Measurements from ENCODE around the gene RUVBL1.

The RUVBL1 gene

GRCh38 chr3:128084675-128085021 is 39.0 kb downstream of the RUVBL1 start:
- Histone ChIP-seq H3K27me3 (ENCODE audit: control insufficient read depth in 5 of 5, insufficient read depth in 4 of 5, low read length in 5 of 5) (no peaks in the 10 kb centered on the region), H3K36me3 (ENCODE audit: control insufficient read depth in 5 of 5, insufficient read depth in 5 of 5, low read length in 5 of 5) (peaks cover 0 to 50% (median 15%) of the 10 kb centered on the region in 5 donors), H3K9me3 (ENCODE audit: control insufficient read depth in 5 of 5, low read length in 5 of 5) (no peaks in the 10 kb centered on the region), H3K9ac (ENCODE audit: low read length in 5 of 5) (peak overlapping the region in 2 of 5 donors; percentile 32 to 36), H3K4me1 (ENCODE audit: control insufficient read depth in 5 of 5, insufficient read depth in 5 of 5, low read length in 5 of 5) (peaks cover 5 to 14% (median 13%) of the 10 kb centered on the region in 5 donors), H3K27ac (ENCODE audit: low read depth, low read length) (no peak overlapping the region), H3K4me3 (ENCODE audit: low read depth in 1 of 5, low read length in 5 of 5) (no peak overlapping the region)

DNA sequence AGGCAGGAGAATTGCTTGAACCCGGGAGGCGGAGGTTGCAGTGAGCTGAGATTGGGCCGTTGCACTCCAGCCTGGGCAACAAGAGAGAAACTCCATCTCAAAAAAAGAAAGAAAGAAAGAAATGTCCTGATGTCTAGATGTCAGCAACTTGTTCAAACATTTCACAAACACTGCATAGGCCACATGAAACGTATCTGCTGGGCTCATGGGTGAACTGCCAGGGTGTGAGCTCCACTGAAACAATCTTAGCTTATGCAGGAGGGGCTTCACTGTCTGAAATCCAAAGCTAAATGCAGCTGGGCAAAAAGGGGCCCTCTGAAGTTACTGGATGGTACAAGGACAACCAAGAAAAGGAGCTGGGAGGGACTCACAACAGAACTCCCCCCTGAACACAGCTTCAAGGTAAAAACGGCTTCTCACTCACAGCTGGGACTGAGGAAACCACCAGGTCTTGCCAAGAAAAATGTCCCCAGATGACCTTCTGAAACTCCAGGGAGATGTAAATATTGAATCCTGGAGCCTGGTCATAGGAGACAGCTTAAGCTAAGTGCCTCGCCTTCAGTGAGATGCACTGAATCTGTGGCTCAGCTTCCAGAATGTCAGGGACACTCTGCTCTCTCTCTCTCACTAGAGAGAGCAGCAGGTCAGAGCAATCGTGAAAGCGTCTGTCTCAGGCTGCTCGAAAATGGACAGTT is 39.5 kb downstream of the RUVBL1 start:
- no peak overlapping the region for H3K27ac ChIP-seq (ENCODE audit: low read depth, low read length)
- peaks cover 0 to 50% (median 15%) of the 10 kb centered on the region in 5 donors for H3K36me3 ChIP-seq (ENCODE audit: control insufficient read depth in 5 of 5, insufficient read depth in 5 of 5, low read length in 5 of 5)
- H3K27me3 ChIP-seq (ENCODE audit: control insufficient read depth in 5 of 5, insufficient read depth in 4 of 5, low read length in 5 of 5) = no peaks in the 10 kb centered on the region
- peak overlapping the region in 2 of 5 donors; percentile 32 to 36 for H3K9ac ChIP-seq (ENCODE audit: low read length in 5 of 5)
- H3K9me3 ChIP-seq (ENCODE audit: control insufficient read depth in 5 of 5, low read length in 5 of 5) = no peaks in the 10 kb centered on the region
- no peak overlapping the region for H3K4me3 ChIP-seq (ENCODE audit: low read depth in 1 of 5, low read length in 5 of 5)
- peaks cover 5 to 14% (median 13%) of the 10 kb centered on the region in 5 donors for H3K4me1 ChIP-seq (ENCODE audit: control insufficient read depth in 5 of 5, insufficient read depth in 5 of 5, low read length in 5 of 5)

DNA sequence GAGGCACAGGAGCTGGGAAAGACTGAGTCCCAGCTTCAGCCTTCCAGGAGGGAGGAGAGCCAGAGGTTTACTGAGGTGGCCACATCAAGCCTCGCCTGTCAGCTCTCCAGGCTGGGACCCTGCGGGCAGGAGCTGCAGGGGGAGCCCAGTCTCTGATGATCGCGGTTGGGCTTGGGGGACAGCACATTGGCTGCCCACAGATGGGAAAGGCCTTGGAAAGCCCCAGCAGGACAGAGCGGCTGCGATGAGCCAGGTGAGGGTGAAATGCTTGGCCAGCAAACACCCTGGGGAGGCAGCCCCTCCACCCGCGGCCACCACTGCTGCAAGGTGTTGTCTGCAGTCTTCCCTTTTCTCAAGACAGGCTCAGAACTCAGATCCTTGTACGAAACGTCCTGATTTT is 40.2 kb downstream of the RUVBL1 start:
- Histone ChIP-seq H3K4me3 (ENCODE audit: low read depth in 1 of 5, low read length in 5 of 5) (no peak overlapping the region), H3K4me1 (ENCODE audit: control insufficient read depth in 5 of 5, insufficient read depth in 5 of 5, low read length in 5 of 5) (peaks cover 5 to 14% (median 13%) of the 10 kb centered on the region in 5 donors), H3K27me3 (ENCODE audit: control insufficient read depth in 5 of 5, insufficient read depth in 4 of 5, low read length in 5 of 5) (no peaks in the 10 kb centered on the region), H3K9me3 (ENCODE audit: control insufficient read depth in 5 of 5, low read length in 5 of 5) (no peaks in the 10 kb centered on the region), H3K9ac (ENCODE audit: low read length in 5 of 5) (no peak overlapping the region), H3K36me3 (ENCODE audit: control insufficient read depth in 5 of 5, insufficient read depth in 5 of 5, low read length in 5 of 5) (peaks cover 0 to 50% (median 15%) of the 10 kb centered on the region in 5 donors), H3K27ac (ENCODE audit: low read depth, low read length) (no peak overlapping the region)

DNA sequence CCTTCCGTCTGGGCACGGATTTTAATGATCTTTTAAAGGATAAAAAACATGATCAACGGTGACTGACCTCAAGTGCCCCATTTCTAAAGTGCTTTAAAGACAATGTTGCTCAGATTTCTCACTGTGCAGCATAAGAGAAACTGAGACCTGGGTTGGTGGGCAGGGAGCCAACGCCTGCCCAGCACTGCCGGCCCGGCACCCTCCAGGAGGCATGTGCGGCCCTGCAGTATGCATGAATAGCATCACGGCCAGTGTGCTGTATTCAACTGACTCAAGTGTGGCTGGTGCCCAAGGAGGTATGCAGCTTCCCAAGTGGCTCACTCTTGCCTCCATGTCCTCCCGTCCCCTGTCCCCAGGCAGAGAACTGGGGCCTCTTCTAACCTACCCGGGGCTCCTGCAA is 41.1 kb downstream of the RUVBL1 start:
- H3K36me3 ChIP-seq (ENCODE audit: control insufficient read depth in 5 of 5, insufficient read depth in 5 of 5, low read length in 5 of 5) = peaks cover 0 to 49% (median 15%) of the 10 kb centered on the region in 5 donors
- no peak overlapping the region for H3K9ac ChIP-seq (ENCODE audit: low read length in 5 of 5)
- no peak overlapping the region for H3K4me3 ChIP-seq (ENCODE audit: low read depth in 1 of 5, low read length in 5 of 5)
- no peak overlapping the region for H3K27ac ChIP-seq (ENCODE audit: low read depth, low read length)
- H3K27me3 ChIP-seq (ENCODE audit: control insufficient read depth in 5 of 5, insufficient read depth in 4 of 5, low read length in 5 of 5) = no peaks in the 10 kb centered on the region
- peaks cover 5 to 21% (median 20%) of the 10 kb centered on the region in 5 donors for H3K4me1 ChIP-seq (ENCODE audit: control insufficient read depth in 5 of 5, insufficient read depth in 5 of 5, low read length in 5 of 5)
- H3K9me3 ChIP-seq (ENCODE audit: control insufficient read depth in 5 of 5, low read length in 5 of 5) = no peaks in the 10 kb centered on the region

- Histone ChIP-seq H3K9me3 (ENCODE audit: control insufficient read depth in 5 of 5, low read length in 5 of 5) (no peaks in the 10 kb centered on the region), H3K4me3 (ENCODE audit: low read depth in 1 of 5, low read length in 5 of 5) (no peak overlapping the region), H3K9ac (ENCODE audit: low read length in 5 of 5) (no peak overlapping the region), H3K27me3 (ENCODE audit: control insufficient read depth in 5 of 5, insufficient read depth in 4 of 5, low read length in 5 of 5) (no peaks in the 10 kb centered on the region), H3K36me3 (ENCODE audit: control insufficient read depth in 5 of 5, insufficient read depth in 5 of 5, low read length in 5 of 5) (peaks cover 0 to 42% (median 10%) of the 10 kb centered on the region in 5 donors), H3K4me1 (ENCODE audit: control insufficient read depth in 5 of 5, insufficient read depth in 5 of 5, low read length in 5 of 5) (peaks cover 7 to 27% (median 26%) of the 10 kb centered on the region in 5 donors), H3K27ac (ENCODE audit: low read depth, low read length) (no peak overlapping the region)
Measured at GRCh38 chr3:128081846-128082245, 41.8 kb downstream of the RUVBL1 start.

DNA sequence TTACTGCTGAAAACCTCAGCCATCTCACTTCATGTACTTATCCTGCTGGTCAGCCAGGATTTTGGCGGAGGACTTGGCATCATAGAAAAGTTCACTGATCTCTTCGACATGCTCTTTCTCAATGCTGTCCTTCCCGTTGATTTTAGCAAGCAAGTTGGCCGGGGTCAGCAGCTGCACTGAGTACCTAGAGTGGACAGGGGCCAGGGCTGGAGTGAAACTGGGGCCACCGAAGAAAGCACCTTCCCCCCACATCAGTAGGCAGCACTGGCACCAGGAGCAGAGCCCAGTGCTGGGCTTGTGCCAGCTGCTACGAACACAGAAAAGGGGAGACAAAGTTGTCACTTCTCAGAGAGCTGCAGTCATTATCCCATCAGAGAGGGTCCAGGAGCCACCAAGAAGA is 42.4 kb downstream of the RUVBL1 start:
- Histone ChIP-seq H3K9ac (ENCODE audit: low read length in 5 of 5) (no peak overlapping the region), H3K36me3 (ENCODE audit: control insufficient read depth in 5 of 5, insufficient read depth in 5 of 5, low read length in 5 of 5) (peaks cover 0 to 36% (median 7%) of the 10 kb centered on the region in 5 donors), H3K4me1 (ENCODE audit: control insufficient read depth in 5 of 5, insufficient read depth in 5 of 5, low read length in 5 of 5) (peaks cover 7 to 32% (median 31%) of the 10 kb centered on the region in 5 donors), H3K9me3 (ENCODE audit: control insufficient read depth in 5 of 5, low read length in 5 of 5) (no peaks in the 10 kb centered on the region), H3K27me3 (ENCODE audit: control insufficient read depth in 5 of 5, insufficient read depth in 4 of 5, low read length in 5 of 5) (no peaks in the 10 kb centered on the region), H3K4me3 (ENCODE audit: low read depth in 1 of 5, low read length in 5 of 5) (no peak overlapping the region), H3K27ac (ENCODE audit: low read depth, low read length) (no peak overlapping the region)

DNA sequence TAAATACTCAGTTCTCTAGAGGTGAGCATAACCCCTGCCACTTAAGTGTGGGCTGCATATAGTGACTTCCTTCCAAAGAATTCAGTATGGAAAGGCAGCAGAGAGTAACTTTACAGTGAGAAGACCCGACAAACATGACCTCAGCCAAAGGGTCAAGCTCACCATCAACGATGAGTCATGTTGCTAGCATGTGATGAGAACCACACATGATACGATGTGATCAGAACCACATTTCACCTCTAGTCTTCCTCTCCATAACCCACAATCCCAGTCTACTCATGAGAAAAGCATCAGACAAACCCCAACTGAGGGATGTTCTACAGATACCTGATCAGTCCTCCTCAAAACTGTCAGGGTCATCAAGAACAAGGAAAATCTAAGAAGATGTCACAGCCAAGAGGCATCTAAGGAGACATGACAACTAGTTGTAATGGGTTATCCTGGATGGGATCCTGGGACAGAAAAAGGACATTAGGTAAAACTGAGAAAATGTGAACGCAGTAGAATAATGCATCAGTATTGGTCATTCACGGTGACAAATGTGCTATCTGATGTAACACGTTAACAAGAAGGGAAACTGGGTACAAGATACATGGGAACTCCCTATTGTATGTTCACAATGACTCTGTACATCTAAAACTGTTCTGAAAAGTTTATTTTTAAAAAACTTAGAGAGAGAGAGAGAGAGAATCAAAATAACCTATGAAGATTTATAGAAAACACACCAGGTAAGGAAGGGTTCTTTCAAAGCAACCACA is 43.1 kb downstream of the RUVBL1 start:
- Histone ChIP-seq H3K27ac (ENCODE audit: low read depth, low read length) (no peak overlapping the region), H3K9me3 (ENCODE audit: control insufficient read depth in 5 of 5, low read length in 5 of 5) (no peaks in the 10 kb centered on the region), H3K4me1 (ENCODE audit: control insufficient read depth in 5 of 5, insufficient read depth in 5 of 5, low read length in 5 of 5) (peaks cover 7 to 38% (median 38%) of the 10 kb centered on the region in 5 donors), H3K27me3 (ENCODE audit: control insufficient read depth in 5 of 5, insufficient read depth in 4 of 5, low read length in 5 of 5) (no peaks in the 10 kb centered on the region), H3K9ac (ENCODE audit: low read length in 5 of 5) (no peak overlapping the region), H3K4me3 (ENCODE audit: low read depth in 1 of 5, low read length in 5 of 5) (no peak overlapping the region), H3K36me3 (ENCODE audit: control insufficient read depth in 5 of 5, insufficient read depth in 5 of 5, low read length in 5 of 5) (peaks cover 0 to 30% (median 6%) of the 10 kb centered on the region in 5 donors)

DNA sequence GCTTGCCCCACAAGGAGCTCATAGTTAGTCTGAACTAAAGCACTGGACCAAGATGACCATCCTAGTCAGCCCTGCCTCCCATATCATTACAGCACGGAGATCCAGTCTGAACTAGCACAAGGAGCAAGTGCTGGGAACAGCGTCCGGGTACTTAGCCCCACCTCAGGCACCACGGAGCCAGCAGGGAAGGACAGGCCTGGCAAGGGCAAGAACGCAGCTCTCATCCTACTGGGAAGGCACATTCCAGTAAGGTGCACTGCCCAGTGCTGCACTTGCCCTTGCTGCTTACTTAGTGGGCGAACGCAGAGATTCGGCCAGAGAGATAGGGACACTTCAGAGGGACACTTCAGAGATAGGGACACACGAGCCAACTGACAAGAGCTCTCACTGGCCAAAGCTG is 43.8 kb downstream of the RUVBL1 start:
- no peak overlapping the region for H3K4me3 ChIP-seq (ENCODE audit: low read depth in 1 of 5, low read length in 5 of 5)
- peaks cover 9 to 43% (median 40%) of the 10 kb centered on the region in 5 donors for H3K4me1 ChIP-seq (ENCODE audit: control insufficient read depth in 5 of 5, insufficient read depth in 5 of 5, low read length in 5 of 5)
- H3K9ac ChIP-seq (ENCODE audit: low read length in 5 of 5) = no peak overlapping the region
- H3K27me3 ChIP-seq (ENCODE audit: control insufficient read depth in 5 of 5, insufficient read depth in 4 of 5, low read length in 5 of 5) = no peaks in the 10 kb centered on the region
- no peak overlapping the region for H3K27ac ChIP-seq (ENCODE audit: low read depth, low read length)
- peaks cover 0 to 29% (median 6%) of the 10 kb centered on the region in 5 donors for H3K36me3 ChIP-seq (ENCODE audit: control insufficient read depth in 5 of 5, insufficient read depth in 5 of 5, low read length in 5 of 5)
- H3K9me3 ChIP-seq (ENCODE audit: control insufficient read depth in 5 of 5, low read length in 5 of 5) = no peaks in the 10 kb centered on the region

GRCh38 chr3:128078875-128079274 is 44.7 kb downstream of the RUVBL1 start:
- Histone ChIP-seq H3K4me3 (ENCODE audit: low read depth in 1 of 5, low read length in 5 of 5) (no peak overlapping the region), H3K4me1 (ENCODE audit: control insufficient read depth in 5 of 5, insufficient read depth in 5 of 5, low read length in 5 of 5) (peaks cover 3 to 37% (median 34%) of the 10 kb centered on the region in 5 donors), H3K27ac (ENCODE audit: low read depth, low read length) (no peak overlapping the region), H3K9ac (ENCODE audit: low read length in 5 of 5) (no peak overlapping the region), H3K27me3 (ENCODE audit: control insufficient read depth in 5 of 5, insufficient read depth in 4 of 5, low read length in 5 of 5) (no peaks in the 10 kb centered on the region), H3K36me3 (ENCODE audit: control insufficient read depth in 5 of 5, insufficient read depth in 5 of 5, low read length in 5 of 5) (peaks cover 0 to 29% (median 6%) of the 10 kb centered on the region in 5 donors), H3K9me3 (ENCODE audit: control insufficient read depth in 5 of 5, low read length in 5 of 5) (no peaks in the 10 kb centered on the region)

DNA sequence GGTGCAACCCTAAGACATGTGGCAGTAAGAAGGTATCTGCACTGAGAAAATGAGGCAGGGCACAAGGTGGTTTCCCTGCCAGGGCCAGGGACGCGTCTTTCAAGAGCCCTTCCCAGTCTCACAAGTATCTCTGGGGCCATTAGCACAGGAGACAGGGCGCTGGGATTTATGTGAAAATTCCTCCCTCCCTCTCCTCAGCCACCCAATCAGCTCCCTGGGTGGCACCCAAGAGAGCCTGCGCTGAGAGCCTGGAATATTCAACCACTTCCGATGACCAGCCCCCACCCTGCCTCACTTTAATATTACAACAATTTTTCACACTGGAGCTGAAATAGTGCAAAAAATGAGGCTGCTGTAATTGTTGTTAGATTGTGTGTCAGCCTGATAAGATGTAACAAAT is 45.3 kb downstream of the RUVBL1 start:
- H3K4me3 ChIP-seq (ENCODE audit: low read depth in 1 of 5, low read length in 5 of 5) = no peak overlapping the region

More for the DNA sequence above, 45.3 kb downstream of the RUVBL1 start:
- H3K9ac ChIP-seq (ENCODE audit: low read length in 5 of 5) = peak overlapping the region in 1 of 5 donors; percentile 14
- H3K27ac ChIP-seq (ENCODE audit: low read depth, low read length) = no peak overlapping the region
- no peaks in the 10 kb centered on the region for H3K9me3 ChIP-seq (ENCODE audit: control insufficient read depth in 5 of 5, low read length in 5 of 5)
- no peaks in the 10 kb centered on the region for H3K27me3 ChIP-seq (ENCODE audit: control insufficient read depth in 5 of 5, insufficient read depth in 4 of 5, low read length in 5 of 5)
- peaks cover 0 to 26% (median 4%) of the 10 kb centered on the region in 5 donors for H3K36me3 ChIP-seq (ENCODE audit: control insufficient read depth in 5 of 5, insufficient read depth in 5 of 5, low read length in 5 of 5)
- H3K4me1 ChIP-seq (ENCODE audit: control insufficient read depth in 5 of 5, insufficient read depth in 5 of 5, low read length in 5 of 5) = peaks cover 3 to 40% (median 36%) of the 10 kb centered on the region in 5 donors
